NCI-H187 treated with DMSO at 0.1 percent for 48 hours (cell line): ENCODE measurements around the gene RPP40.
"Not testable (repeated sequence)": the region's sequence is repeated elsewhere in the genome, so short reads cannot be mapped to it uniquely, and the experiment has no call there.

Experiments
- DNase-seq: peaks from one replicate; lab custom pipeline; 2025; lab: John Stamatoyannopoulos, UW

The RPP40 gene

GRCh38 chr6:5014072-5014561 is 10.3 kb upstream of the RPP40 start:
- no peak for DNase-seq

DNA sequence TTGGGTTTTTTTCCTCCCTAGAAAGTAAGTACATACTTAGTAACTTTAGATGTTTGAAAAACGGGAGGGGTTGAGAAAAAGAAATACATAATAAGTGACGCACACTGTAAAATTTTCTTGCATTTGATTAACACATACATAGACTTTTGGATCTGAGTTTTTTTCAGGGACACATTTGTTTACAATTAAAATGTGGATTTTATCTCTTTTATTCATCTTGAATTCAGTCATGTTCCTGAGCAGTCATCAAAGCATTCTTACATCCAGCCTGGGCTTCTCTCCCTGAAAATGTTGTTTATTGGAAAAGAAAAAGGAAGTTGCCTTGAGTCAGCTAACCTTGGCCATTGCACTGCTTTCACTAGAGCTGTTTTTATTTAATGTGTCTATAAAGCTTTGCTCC is 8.7 kb upstream of the RPP40 start:
- no peak for DNase-seq

DNA sequence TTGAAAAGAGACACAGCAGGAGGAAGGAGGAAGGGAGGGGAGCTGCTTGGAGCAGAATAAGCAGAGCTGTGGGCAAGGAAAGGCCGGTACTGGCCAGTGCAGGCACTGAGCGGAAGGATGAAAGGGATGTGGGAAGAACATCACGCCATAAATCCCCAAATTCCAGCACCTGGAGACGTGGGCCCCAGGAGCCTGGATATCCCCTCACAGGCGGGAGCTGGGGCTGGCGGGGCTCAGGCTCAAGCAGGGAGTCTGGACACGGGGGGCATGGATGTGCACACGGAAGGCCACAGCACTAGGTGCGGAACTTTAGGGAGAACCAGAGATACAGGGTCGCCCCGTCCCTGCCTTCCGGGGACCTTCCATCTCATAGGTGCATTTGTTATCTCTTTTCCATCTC is 7.5 kb upstream of the RPP40 start:
- DNase-seq, result no peak

DNA sequence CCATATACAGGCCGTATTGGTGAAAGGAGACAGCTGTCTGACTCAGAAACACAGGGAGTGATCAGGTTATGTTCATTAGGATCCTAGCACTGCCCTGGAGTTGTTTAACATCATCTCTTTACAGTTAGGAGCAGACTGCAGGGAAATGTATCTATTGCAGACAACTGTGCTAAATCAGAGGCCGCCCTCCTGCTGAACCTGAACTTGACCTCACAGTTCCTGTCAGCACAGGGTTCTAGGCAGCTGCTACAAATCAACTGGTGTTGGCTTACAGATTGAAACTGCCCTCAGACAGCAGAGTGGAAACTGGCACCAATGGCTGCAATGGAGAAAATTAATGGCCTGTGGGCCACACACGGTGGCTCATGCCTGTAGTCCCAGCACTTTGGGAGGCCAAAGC is 3.7 kb upstream of the RPP40 start:
- no peak for DNase-seq

DNA sequence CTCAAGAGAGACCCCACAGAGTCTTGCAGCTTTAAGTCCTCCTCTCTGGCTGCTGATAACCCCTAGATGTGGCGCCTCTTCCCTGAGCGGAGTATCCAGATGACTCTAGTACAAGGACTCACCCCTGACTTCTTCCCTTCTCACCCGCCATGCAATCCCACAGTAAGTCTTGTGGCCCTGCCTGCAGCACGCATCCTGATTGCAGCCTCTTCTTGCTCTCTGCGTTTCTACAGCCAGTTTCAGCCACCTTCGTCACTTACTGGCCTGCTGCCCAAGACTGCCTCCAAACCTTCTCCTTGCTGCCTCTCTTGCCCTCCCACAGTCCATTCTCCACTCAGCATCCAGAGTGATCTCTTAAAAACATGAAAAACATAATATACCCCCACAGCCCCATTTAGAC is 2.4 kb upstream of the RPP40 start:
- DNase-seq, result no peak

GRCh38 chr6:5005038-5005433 is 1.2 kb upstream of the RPP40 start:
- not testable (repeated sequence) for DNase-seq

GRCh38 chr6:5004373-5005037 is 668 bp upstream of the RPP40 start:
- DNase-seq, result no peak

DNA sequence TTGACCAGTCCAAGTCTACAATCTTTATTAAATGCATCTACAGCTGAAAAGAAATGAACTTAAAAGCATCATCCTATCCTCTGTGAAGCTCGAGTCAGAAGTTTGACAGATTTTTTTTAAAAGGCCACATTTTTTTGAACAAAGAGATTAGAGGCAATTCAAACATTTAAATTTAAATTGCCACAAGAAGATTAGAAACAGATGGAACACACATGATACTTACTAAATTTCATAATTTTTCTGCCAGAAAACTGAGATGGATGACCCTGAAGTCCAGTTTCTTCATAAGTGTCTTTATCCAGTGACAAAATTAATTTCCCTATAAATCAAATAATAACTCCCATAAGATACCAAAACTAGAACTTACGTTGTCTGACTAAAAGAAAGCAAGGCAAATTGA is 4.3 kb downstream of the RPP40 start:
- DNase-seq, result no peak

GRCh38 chr6:4997862-4998261 is 6.0 kb downstream of the RPP40 start:
- DNase-seq, result no peak

GRCh38 chr6:4994741-4995140 is 9.1 kb downstream of the RPP40 start:
- DNase-seq, result no peak

GRCh38 chr6:4987432-4987831 is 16.4 kb downstream of the RPP40 start:
- DNase-seq, result no peak

GRCh38 chr6:4986999-4987398 is 16.8 kb downstream of the RPP40 start:
- DNase-seq, result no peak

GRCh38 chr6:4983322-4983721 is 20.5 kb downstream of the RPP40 start:
- no peak for DNase-seq

GRCh38 chr6:4981761-4982160 is 22.1 kb downstream of the RPP40 start:
- DNase-seq, result no peak

DNA sequence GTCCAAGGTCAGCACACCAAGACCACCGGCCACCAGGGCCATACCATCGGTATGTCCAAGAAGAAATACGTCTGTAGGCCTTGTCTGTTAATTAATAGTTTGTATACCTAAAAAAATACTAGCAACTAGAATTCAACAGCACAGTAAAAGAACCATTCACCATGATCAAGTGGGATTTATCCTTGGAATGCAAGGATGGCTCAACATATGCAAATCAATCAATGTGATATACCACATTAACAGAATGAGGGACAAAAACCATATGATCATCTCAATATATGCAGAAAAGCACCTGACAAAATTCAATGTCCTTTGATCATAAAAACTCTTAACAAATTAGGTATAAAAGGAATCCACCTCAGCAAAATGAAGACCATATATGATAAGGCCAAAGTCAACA is 24.4 kb downstream of the RPP40 start:
- no peak for DNase-seq

DNA sequence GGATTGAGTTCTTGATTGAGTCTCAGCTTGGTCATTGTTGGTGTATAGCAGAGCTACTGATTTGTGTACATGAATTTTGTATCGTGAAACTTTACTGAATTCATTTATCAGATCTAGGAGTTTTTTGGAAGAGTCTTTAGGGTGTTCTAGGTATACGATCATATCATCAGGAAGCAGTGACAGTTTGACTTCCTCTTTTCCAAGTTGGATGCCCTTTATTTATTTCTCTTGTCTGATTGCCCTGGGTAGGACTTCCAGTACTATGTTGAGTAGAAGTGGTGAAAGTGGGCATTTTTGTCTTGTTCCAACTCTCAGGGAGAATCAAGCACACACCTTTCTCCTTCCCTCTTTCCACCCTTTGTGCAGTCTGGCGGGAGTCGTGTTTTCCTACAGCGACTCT is 26.4 kb downstream of the RPP40 start:
- DNase-seq, result no peak

DNA sequence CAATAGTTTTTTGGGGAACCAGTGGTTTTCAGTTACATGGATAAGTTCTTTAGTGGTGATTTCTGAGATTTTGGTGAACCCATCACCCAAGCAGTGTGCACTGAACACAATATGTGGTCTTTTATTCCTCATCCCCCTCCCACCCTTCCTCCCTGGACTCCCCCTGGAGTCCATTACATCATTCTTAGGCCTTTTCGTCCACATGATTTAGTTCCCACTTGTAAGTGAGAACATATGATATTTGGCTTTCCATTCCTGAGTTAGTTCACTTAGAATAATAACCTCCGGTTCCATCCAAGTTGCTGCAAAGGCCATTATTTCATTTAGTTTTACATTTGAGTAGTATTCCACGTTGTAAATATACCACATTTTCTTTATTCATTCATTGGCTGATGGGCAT is 28.3 kb downstream of the RPP40 start:
- no peak for DNase-seq

GRCh38 chr6:4974962-4975361 is 28.9 kb downstream of the RPP40 start:
- DNase-seq, result no peak

DNA sequence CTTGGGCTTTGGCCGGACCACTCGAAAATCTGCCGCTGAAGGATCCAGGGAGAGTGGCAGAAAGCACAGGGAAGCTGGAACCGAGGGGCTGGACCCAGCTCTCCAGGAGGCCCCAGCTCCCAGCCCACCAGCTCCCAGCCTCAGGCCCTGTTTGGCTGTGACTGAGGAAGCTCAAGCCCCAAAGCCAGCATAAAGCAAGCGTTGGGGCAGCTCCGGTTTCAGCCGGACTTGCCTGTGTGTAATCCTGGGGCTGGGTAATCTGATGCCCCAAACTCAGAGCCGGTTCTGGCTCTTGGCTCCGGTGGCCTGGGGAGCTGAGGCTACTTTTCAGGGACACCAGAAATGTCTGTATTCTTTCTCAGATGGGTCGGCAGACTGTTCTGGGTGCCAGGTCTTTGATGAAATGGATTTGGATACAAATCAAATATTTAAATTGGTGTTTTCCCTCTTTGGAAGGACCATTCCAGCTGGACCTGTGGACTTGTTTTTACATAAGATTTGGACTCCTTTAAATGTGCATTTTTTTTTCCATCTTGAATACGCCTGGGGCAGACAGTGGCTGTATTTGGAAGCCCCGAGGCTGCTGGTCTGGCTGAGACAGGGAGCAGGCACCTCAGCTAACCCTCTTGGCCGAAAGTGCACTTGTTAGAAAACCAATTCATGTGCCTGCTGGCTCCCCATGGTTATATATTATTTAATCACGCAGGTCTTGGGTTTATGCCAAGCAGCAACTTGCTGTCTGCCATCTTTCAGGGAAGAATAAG is 29.7 kb downstream of the RPP40 start:
- no peak for DNase-seq

DNA sequence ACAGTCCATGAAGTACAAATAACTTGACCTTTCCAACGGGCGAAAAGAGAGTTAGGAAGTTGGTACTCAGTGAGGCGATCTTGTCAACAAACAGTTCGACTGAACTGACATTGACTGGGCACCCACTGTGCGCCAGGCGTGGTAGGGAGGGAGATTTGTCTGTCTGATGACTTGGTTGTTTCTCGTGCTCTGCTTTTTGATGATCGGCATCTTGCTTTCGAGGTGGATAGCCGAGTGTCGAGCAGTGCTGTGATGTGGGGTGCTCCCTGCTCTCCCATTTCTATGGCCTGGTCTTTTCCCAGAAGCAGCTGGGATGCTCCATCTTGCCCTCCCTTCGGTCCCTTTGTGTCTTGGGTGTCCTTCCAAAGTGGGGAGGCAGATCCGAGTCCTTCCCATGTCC is 30.4 kb downstream of the RPP40 start:
- no peak for DNase-seq

DNA sequence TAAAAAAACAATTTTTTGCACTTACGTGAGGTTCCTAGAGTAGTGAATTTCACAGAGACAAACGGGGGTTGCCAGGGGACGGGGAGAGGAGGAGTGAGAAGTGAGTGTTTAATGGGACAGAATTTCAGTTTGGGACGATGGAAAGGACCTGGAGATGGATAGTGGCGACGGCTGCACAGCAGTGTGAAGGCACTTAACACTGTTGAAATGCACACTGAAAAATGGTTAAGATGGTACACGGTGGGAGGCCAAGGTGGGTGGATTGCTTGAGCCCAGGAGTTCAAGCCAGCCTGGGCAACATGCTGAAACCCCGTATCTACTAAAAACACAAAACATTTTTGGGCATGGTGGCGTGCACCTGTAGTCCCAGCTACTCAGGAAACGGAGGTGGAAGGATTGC is 31.4 kb downstream of the RPP40 start:
- DNase-seq, result no peak

GRCh38 chr6:4971851-4972250 is 32.0 kb downstream of the RPP40 start:
- DNase-seq, result no peak

GRCh38 chr6:4970739-4971395 is 33.0 kb downstream of the RPP40 start:
- no peak for DNase-seq
